Amniotic stem cell (primary cell): ENCODE measurements around the gene RBM33.

ENCODE experiments used
- DNase-seq: peaks from one replicate; lab custom pipeline; 2025; lab: John Stamatoyannopoulos, UW

Gene RBM33

DNA sequence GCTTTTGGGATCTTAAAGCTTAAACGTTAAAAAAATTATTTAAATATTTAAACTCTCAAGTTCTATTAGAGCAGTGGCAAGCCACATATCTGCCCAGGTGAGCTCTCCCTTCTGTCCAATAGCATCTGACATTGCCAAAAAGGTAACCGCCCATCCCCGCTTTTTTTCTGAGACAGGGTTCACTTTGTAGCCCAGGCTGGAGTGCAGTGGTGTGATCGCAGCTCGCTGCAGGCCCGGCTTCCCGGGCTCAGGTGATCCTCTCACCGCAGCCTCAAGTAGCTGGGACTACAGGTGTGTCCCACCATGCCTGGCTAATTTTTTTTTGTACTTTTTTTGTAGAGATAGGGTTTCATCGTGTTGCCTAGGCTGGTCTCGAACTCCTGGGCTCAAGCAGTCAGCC is 83.2 kb downstream of the RBM33 start:
- no peak for DNase-seq

DNA sequence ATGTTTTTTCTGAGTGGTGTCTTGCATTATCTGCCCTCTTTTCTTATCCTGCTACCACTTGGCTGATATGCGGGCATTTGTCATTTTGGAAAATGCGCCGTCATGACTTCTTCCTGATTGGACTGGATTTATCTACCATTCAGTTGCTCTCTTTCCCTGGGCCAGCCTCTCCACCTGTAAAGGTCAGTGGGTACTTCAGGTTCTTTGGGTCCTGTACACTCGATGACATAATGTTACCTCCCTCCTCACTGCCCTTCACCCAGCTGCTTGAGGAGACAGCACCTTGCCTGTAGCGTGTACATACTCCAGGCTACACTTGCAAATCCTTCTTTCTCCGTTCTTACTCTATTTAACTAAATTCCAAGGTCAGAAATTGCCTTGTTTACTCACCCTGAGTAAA is 83.7 kb downstream of the RBM33 start:
- DNase-seq: no peak

DNA sequence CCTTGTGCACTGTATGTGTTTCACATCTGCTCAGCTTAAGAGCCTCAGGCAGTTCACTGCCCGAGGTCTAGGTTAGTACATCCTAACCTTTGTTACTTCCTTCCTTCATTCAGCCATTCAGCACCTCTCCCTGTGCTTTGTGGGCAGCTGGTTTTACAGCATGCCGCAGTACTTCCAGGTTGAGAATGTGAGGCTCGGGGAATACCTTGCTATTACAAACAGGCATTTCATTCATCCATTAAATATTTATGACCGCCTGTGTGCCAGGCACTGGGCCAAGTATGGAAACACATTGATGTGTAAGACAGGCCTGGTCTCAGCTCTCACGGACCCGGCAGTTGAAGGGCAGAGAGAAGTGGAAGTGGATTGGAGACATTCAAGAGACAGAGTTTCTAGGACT is 85.4 kb downstream of the RBM33 start:
- no peak for DNase-seq

DNA sequence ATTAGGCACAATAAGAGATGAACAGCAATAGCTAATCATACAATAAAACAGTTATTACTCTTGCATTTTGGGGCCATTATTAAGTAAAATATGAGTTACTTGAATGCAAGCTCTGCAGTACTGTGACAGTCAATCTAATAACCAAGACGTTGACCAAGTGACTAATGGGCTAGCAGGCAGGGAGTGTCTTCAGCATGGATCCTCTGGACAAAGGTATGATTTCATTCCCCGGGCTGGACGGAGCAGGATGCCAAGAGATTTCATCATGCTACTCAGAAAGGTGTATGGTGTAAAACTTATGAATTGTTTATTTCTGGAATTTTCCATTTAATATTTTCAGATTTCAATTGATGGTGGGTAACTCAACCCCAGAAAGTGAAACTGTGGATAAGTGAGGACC is 86.9 kb downstream of the RBM33 start:
- DNase-seq: no peak

DNA sequence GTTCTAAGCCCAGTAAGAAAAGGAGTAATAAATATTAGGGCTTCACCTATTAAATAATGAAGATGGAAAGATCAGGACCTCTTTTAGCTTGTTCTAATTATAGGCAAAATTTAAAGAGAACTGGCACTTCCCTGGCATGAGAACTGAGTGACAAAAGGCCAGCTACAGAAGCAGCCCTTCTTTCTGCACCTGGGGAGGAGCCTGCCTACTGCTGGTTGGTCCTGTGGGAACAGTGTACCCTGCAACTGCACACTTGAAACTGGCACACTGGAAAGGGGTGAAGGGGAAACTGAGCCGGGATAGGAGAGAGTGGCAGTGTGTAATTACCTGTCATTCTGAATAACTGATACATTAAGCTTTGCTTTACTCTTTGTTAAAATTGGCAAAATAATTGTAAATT is 87.4 kb downstream of the RBM33 start:
- no peak for DNase-seq

DNA sequence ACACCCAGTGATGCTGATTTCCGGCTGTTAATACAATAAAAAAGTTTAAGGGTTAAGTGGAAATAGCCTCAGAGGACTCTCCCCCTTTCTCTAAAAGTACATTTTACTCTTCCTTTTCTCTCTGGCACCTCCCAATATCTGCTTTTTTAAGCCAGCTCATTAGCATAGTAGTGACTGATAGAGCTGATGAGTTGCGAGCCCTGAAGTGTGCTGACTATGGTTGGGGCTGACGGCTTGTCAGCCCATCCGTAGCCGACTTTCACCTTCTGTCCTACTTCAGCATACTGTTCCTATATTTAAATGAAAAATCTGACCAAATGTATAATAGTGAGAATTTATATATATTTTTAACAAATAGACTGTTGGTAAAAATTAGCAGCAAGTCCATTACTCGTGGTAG is 87.8 kb downstream of the RBM33 start:
- DNase-seq: no peak

DNA sequence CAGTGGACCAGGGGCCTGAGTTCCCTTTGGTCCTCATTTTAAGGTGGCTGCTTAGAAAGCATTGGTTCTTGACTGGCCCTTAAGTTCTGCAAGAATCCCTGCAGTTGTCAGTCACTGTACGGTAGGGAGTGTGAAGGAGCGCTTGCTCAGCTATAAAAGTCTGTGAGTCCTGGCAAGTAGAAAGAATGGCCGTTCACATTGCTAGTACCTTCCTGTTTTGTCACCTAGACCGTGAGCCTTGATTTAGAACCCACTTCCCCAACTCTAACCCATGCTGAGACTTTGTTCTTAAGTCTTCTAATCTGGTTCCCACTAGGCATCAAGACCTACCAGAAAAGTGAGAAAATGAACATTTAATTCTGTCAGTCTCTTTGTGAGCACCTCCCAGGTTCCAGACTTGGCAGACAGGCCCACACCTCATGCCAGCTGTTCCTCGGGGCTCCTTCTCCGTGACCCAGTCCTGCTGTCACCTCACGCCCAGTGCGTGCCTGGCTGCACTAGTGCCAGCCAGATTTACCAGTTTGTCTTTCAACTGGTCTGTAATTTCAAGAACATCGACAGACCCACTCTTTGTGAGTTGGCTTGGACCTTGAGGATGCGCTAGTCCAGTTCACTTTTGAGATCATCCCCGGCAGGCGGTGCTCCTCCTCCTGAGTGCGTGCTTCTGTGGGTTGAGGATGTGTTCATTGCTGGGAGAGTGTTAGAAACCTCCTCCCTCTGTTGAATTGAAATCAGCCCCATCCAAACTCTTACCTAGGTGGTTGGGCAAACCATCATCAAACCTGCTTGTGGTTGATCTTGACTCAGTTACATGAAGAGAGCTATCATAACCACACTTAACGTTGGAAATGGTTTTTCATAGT is 89.4 kb downstream of the RBM33 start:
- DNase-seq: no peak

DNA sequence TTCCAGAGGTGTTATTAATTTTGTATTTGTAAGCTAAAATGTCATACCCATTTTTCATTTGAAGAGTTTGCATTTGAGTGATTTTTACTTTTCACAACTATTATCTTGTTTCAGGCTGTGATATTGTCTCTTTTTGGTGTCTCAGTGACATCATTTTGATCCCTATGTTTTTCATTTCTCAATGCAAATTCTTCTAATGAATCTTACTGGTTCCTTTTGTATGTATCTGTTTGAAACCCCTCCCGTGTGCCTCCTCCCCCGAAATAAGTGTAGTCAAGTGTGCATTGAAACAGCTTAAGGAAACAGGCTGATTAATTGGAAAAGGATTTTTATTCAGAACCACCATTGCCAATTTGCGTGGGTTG is 90.0 kb downstream of the RBM33 start:
- no peak for DNase-seq

DNA sequence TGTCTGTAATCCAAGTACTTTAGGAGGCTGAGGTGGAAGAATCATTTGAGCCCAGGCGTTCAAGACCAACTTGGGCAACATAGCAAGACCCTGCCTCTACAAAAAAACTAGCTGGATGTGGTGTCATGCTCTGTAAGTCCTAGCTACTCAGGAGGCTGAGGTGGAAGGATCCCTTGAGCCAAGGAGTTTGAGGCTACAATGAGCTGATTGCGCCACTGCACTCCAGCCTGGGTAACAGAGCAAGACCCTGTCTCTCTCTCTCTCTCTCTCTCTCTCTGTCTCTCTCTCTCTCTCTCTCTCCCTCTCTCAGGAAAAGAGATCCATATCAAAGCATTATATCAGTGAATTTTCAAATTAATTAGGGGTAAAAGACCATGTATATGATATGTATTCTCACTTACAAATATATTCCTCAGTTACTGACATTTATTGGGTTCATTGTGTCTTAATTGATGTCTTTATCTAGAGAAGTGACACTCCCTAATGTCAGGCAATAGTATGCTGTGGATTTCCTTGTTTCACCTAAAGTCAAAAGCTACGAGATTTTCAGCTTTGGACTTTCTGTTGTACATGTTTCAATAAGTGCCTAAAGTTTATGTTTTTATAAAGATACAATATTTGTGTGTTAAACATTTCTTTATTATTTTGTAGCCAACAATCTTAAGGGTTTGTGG is 91.1 kb downstream of the RBM33 start:
- DNase-seq: no peak

DNA sequence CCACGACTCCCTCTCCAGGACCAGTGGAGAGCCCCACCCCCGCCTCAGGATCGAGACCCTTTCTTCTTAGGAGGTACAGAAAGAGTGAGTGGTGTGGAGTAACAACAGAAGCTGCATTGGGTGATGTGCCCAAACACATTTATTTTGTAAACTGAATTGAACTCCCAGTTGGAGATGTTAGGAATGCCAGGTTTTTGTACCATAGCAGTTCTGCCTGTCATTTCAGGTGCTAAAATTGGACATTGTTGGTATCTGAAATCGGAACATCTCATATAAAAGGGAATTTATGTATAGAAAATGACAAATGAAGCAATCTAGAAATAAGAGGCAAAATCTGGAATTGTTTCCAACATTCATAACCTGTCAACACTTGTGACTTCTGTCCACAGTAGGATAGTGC is 93.1 kb downstream of the RBM33 start:
- DNase-seq: no peak

DNA sequence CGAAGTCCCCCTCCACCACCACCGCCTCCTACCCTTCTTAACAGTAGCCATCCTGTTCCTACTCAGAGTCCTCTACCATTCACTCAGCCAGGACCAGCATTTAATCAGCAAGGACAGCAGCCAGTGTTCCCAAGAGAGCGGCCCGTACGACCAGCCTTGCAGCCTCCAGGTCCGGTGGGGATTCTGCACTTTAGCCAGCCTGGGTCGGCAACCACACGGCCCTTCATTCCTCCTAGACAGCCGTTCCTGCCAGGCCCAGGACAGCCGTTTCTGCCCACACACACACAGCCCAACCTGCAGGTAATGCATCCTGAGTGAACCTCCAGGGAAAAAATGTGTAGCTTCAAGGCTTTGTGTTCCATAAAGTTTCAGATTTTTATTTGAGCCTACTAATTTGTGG is 93.6 kb downstream of the RBM33 start:
- no peak for DNase-seq

DNA sequence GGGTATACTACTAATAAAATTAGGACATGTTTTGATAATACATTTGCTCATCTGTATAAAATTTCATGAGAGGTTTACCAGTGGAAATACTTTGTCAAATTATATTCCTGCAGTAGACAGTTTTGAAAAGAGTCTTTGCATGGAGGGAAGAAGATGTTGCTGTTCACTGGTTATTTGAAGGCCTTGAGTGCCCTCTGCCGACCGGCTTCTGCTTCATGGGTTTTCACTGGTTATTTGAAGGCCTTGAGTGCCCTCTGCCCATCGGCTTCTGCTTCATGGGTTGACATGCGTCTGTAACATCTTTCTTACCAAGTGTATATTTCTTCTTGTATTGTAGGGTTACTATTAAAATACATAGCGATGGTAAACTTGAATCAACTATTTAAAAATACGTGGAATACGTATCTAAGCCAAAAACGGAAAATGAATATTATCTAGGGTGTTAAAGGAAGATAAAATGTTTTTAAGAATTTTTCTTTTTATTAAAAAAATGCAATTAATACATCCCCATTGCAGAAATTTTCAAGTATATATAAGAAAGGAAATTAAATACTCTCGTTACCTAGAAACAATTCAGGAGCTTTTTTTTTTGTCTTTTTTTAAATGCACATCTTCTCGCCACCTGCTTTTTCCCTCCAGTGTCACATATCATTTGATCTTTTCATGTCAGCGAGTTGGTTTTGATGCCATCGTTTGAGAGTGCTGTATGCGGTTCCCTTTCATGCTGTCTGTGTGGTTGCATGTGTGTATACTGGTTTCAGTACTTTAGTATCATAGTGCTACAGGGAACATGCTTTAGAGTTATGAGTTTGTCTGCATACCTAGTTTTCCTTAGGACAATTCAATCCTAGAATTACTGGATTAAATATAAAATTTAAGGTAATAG is 94.4 kb downstream of the RBM33 start:
- peak; percentile 19 for DNase-seq

DNA sequence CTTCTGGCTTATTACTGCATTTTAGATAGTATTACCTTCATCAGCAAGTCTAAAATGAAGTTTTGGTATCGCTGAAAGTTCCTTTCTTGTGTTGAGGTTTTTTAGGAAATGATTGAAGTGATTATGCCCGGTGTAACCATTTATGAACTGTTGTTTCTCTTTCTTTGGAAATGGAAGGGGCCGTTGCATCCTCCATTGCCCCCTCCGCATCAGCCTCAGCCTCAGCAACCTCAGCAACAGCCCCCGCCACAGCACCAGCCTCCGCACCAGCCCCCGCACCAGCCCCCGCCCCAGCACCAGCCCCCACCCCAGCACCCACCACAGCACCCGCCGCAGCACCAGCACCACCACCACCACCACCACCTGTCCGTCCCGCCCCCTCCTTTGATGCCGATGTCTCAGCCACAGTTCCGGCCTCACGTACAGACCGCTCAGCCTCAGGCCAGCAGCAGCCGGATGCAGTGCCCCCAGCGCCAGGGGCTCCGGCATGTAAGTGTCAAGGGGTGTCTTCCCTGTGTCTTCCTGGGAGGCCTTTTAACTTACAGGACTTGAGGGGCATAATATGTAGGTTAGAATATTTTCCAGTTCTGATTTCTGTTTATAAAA is 95.2 kb downstream of the RBM33 start:
- no peak for DNase-seq

DNA sequence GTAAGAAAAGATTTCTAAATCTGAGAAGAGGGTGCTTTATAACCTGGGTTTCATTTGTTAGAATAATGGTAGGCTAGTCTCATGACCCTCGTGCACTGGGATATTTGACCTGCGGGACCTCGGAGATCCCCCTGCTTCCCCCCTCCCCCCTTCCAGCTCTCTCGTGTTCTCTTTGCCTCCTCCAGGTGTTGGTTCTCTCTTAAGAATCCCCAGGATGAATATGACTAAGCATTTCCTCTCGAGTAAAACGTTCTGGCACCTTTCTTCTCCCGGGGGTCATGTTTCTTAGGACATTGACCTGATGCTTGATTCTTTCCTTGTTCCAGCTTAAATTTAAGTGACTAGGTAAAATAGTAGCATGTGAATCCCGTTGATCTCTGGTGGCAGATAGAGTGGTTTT is 96.6 kb downstream of the RBM33 start:
- DNase-seq: no peak

DNA sequence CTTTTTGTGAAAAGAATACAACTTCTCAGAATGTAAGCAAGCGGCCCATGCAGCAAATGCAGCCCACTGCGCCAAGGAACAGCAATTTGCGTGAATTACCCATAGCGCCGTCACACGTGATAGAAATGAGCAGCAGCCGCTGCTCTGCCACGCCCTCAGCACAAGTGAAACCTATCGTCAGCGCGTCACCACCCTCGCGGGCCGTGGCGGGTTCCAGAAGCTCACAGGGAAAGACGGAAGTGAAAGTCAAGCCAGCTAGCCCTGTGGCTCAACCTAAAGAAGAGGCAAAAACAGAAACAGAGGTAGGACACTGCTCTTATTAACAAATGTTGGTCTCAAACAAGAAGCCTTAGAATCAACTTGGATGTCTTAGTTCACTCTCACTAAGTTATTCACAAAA is 97.3 kb downstream of the RBM33 start:
- no peak for DNase-seq

DNA sequence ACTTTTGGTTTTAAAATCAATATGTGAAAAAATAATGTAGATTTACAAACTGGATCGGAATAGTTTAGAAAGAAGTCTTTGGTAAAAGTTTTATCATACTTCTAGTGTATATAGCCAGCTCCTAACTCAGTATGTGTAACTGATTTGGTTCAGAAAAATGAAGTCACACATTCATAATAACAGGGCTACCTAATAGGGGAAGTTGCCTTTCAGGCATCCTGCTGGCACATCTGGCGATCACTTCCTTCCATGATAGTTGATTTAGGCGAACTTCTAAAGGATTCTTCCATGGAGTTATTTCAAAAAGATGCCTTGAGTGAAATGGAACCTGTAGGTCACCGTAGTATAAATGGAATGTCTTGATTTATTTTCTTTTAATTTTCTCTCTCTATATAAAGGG is 98.7 kb downstream of the RBM33 start:
- DNase-seq: no peak

DNA sequence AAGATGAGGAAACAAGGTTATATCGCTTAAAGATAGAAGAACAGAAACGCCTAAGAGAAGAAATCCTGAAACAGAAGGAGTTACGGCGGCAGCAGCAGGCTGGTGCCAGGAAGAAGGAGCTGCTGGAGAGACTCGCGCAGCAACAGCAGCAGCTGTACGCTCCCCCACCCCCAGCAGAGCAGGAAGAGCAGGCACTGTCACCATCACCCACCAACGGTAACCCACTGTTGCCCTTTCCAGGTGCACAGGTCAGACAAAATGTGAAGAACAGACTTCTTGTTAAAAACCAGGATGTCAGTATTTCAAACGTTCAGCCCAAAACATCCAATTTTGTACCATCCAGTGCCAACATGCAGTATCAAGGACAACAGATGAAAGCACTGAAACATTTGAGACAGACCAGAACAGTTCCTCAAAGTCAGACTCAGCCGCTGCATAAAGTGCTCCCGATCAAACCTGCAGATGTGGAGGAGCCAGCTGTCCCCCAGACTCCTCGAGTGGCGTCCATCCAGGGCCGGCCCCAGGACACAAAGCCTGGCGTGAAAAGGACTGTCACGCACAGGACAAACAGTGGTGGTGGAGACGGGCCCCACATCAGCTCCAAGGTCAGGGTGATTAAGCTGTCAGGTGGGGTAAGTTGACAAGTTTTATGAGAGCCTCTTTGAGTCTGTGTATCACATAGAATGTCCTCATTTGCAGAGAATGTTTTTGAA is 100.7 kb downstream of the RBM33 start:
- DNase-seq: no peak

DNA sequence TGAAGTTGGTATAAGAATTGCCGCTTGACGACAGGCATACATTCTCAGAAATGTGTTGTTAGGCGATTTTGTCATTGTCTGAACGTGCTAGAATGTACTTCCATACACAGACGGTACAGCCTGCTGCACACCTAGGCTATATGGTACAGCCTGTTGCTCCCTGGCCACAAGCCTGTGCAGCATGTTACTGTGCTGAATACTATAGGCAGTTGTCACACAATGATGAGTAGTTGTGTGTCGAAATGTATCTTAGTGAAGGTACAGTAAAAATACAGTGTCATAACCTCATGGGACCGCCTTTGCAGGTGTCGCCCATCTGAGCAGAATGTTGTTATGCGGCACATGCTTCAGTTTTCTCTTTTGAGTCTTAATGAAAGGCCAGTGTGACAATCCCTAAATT is 101.3 kb downstream of the RBM33 start:
- no peak for DNase-seq

DNA sequence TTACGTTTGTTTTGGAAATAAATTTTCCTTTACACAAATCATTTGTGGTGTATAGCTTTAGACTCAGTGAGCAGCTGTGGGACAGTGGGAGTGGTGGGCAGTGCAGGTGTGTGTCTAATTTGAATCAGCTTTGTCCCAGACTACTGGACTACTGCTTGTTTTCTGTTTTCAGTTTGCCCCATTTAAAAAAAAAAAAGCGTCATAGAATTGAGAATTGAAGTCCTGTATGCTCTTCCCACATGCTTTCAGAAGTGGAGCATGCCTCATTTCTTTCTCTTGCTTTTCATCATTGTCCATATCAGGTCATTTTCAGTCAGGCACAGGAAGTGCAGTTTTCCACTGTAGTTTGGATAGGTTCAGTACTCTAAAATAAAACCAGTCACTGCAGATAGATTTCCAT is 101.7 kb downstream of the RBM33 start:
- no peak for DNase-seq

DNA sequence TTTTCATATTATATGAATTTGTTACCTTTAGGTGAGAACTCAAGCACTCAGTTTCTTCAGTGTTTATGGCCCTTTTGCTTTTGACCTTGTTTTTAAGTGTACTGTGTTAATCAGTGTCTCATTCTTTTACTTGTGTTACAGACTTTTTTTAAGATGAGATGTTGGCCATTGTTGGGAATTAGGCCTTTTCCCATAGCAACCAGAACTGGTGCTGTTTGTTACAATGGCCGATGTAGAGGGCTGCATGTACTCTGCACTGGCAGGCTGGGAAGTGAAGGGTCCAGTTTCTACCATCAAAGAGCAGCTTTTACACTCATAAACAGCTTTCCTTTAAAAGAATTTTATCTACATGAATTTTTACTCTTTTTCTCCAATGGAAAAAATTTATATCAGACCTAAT is 102.7 kb downstream of the RBM33 start:
- DNase-seq: no peak

DNA sequence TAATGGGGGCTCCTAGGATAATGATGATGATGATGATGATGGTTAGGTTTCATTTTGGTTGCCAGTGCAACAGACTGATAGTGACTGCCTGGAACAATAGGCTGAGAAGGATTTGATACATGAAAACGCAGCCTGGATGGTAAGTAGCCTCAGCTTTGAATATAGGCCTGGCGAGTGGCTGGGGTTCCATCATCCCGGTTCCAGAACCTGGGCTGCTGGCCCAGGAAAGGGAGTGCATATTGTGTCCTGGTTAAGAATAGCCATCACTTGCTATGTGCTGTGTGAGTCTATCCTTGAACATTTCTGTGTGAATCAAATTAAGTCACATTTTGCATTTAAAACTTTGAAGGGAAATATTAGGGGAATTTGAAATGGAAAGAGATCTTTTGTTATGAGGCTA is 105.1 kb downstream of the RBM33 start:
- no peak for DNase-seq
